ENCODE measurements around the gene KRT72. TPM values are rescaled to one million over a fixed set of nuclear protein-coding genes. Genes with fewer than 3 reads are reported as not detected.

Gene KRT72
- total RNA-seq, 1 experiment from 2014 or later, result not detected

DNA sequence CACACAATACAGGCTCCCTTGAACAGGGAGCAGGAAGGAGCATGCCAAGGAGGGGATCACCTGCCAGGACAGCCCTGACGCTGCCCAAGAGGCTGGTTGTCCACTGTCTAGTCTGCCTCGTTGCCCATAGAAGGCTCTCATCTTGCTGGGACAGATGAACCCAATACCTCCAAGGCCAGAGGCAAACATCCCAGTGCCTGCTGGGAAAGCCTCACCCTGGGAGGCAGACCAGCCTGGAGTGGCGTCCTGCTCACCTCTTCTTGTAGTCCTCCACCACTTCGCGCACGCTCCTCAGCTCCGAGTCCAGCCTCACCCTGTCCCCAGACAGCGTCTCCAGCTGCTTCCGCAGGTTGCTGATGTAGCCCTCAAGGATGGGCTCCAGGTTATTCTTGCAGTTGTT, 14.6 kb upstream of the KRT72 start:
- Mint-ChIP-seq H3K27me3 (ENCODE audit: insufficient read depth, unreplicated experiment) (peaks cover 16% of the 10 kb centered on the region), H3K4me3 (ENCODE audit: unreplicated experiment) (no peak overlapping the region), H3K27ac (ENCODE audit: unreplicated experiment) (no peak overlapping the region), H3K4me1 (ENCODE audit: low read depth, unreplicated experiment) (no peaks in the 10 kb centered on the region), H3K9me3 (ENCODE audit: unreplicated experiment) (no peaks in the 10 kb centered on the region), H3K36me3 (ENCODE audit: insufficient read depth, unreplicated experiment) (no peaks in the 10 kb centered on the region)
- no peak for DNase-seq
- Histone ChIP-seq H3K4me3 (ENCODE audit: low read depth, low read length) (no peak overlapping the region), H3K36me3 (ENCODE audit: control insufficient read depth, insufficient read depth, low read length) (no peaks in the 10 kb centered on the region), H3K9me3 (no peaks in the 10 kb centered on the region), H3K4me1 (no peaks in the 10 kb centered on the region), H3K27me3 (replicated peaks; ENCODE audit: control insufficient read depth, insufficient read depth, low read length) (no peaks in the 10 kb centered on the region; the same call in 1 of the 2 replicates)
- intact Hi-C loops (cut with micrococcal nuclease; ENCODE audit: unreplicated experiment), result no loop called here
- POLR2A ChIA-PET, result no interaction called here
- CTCF ChIA-PET, result no interaction called here
- BruUV-seq (replicated peaks), result no TSS peak
- no peak for TF ChIP-seq CTCF (IDR thresholded peaks at IDR 0.05; ENCODE audit: insufficient read depth in 1 of 2, low read depth in 1 of 2, low read length in 1 of 2, severe bottlenecking in 1 of 2, unreplicated experiment in 1 of 2)

- no peaks in the 10 kb centered on the region for H3K4me1 Mint-ChIP-seq (ENCODE audit: low read depth, unreplicated experiment)
- no TSS peak for BruUV-seq (replicated peaks)
- ChIA-PET CTCF (no interaction called here), POLR2A (no interaction called here)
- DNase-seq, result no peak
- H3K9me3 ChIP-seq, result no peaks in the 10 kb centered on the region
- no peaks in the 10 kb centered on the region for H3K36me3 ChIP-seq (ENCODE audit: control insufficient read depth, insufficient read depth, low read length)
- H3K27me3 ChIP-seq (replicated peaks; ENCODE audit: control insufficient read depth, insufficient read depth, low read length), result no peaks in the 10 kb centered on the region; the same call in 1 of the 2 replicates
- no peak overlapping the region for H3K4me3 Mint-ChIP-seq (ENCODE audit: unreplicated experiment)
- H3K4me3 ChIP-seq (ENCODE audit: low read depth, low read length), result no peak overlapping the region
- H3K36me3 Mint-ChIP-seq (ENCODE audit: insufficient read depth, unreplicated experiment), result no peaks in the 10 kb centered on the region
- no peak for TF ChIP-seq CTCF (IDR thresholded peaks at IDR 0.05; ENCODE audit: insufficient read depth in 1 of 2, low read depth in 1 of 2, low read length in 1 of 2, severe bottlenecking in 1 of 2, unreplicated experiment in 1 of 2)
- no peaks in the 10 kb centered on the region for H3K9me3 Mint-ChIP-seq (ENCODE audit: unreplicated experiment)
- H3K27me3 Mint-ChIP-seq (ENCODE audit: insufficient read depth, unreplicated experiment), result peaks cover 16% of the 10 kb centered on the region
- intact Hi-C loops (cut with micrococcal nuclease; ENCODE audit: unreplicated experiment), result no loop called here
- no peak overlapping the region for H3K27ac Mint-ChIP-seq (ENCODE audit: unreplicated experiment)
- no peaks in the 10 kb centered on the region for H3K4me1 ChIP-seq
Measured at GRCh38 chr12:52615208-52615868, 14.1 kb upstream of the KRT72 start.

DNA sequence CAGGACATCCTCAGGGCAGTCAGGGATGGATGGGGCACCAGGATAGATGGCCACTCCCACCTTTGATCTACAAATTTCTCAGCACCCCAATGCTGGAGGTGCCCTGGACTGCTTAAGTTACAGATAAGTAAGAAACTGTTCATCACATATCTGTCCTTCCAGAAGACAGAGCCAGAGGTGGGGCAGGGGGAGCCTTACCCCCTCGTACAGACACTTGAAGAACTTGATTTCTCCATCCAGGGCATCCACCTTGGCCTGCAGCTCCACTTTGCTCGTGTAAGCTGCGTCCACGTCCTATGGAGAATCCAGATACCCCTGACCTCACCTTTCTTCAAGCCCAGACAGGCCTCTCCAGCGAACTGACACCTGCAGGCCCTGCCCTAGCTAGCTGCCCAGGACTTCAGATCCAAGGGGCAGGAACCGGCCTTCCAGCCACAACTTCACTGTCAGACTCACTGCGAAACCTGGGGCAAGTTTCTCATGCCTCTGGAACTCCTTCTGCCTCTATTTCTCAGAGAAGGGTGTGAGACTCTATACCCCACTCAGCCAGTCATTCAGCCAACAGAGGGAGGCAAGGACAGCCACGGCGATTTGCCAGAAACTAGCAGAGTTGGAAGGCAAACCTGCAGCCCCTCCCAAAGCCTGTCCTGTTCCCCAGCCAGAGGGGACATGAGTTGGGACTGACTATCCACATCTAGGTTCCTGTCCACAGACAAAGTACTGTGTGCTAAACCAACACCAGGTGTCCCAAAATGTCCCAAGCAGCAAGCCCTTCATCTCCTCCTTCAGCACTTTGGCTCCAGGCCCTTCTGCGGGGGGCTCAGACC, 13.3 kb upstream of the KRT72 start:
- Mint-ChIP-seq H3K4me3 (ENCODE audit: unreplicated experiment) (no peak overlapping the region), H3K36me3 (ENCODE audit: insufficient read depth, unreplicated experiment) (no peaks in the 10 kb centered on the region), H3K27me3 (ENCODE audit: insufficient read depth, unreplicated experiment) (peaks cover 16% of the 10 kb centered on the region), H3K4me1 (ENCODE audit: low read depth, unreplicated experiment) (no peaks in the 10 kb centered on the region), H3K27ac (ENCODE audit: unreplicated experiment) (no peak overlapping the region), H3K9me3 (ENCODE audit: unreplicated experiment) (no peaks in the 10 kb centered on the region)
- no peak for TF ChIP-seq CTCF (IDR thresholded peaks at IDR 0.05; ENCODE audit: insufficient read depth in 1 of 2, low read depth in 1 of 2, low read length in 1 of 2, severe bottlenecking in 1 of 2, unreplicated experiment in 1 of 2)
- Histone ChIP-seq H3K36me3 (ENCODE audit: control insufficient read depth, insufficient read depth, low read length) (no peaks in the 10 kb centered on the region), H3K4me3 (ENCODE audit: low read depth, low read length) (no peak overlapping the region), H3K4me1 (no peaks in the 10 kb centered on the region), H3K27me3 (replicated peaks; ENCODE audit: control insufficient read depth, insufficient read depth, low read length) (no peaks in the 10 kb centered on the region; the same call in 1 of the 2 replicates), H3K9me3 (no peaks in the 10 kb centered on the region)
- DNase-seq, result no peak
- intact Hi-C loops (cut with micrococcal nuclease; ENCODE audit: unreplicated experiment), result no loop called here
- ChIA-PET POLR2A (no interaction called here), CTCF (no interaction called here)
- BruUV-seq (replicated peaks), result no TSS peak

All from Caco-2 (cell line).